CD4-positive, alpha-beta T cell treated with Interleukin-2 at 100 ng/mL for 4 hours (primary cell): ENCODE measurements around the gene TET3.
A peak's percentile ranks its signal among the peaks of the same experiment; 100 is the strongest.

Source experiments
- DNase-seq: peaks from one replicate; pipeline ENCODE4 v3.0.0-alpha.2; 2020; ENCODE audit warnings: low spot score

TET3 gene

DNA sequence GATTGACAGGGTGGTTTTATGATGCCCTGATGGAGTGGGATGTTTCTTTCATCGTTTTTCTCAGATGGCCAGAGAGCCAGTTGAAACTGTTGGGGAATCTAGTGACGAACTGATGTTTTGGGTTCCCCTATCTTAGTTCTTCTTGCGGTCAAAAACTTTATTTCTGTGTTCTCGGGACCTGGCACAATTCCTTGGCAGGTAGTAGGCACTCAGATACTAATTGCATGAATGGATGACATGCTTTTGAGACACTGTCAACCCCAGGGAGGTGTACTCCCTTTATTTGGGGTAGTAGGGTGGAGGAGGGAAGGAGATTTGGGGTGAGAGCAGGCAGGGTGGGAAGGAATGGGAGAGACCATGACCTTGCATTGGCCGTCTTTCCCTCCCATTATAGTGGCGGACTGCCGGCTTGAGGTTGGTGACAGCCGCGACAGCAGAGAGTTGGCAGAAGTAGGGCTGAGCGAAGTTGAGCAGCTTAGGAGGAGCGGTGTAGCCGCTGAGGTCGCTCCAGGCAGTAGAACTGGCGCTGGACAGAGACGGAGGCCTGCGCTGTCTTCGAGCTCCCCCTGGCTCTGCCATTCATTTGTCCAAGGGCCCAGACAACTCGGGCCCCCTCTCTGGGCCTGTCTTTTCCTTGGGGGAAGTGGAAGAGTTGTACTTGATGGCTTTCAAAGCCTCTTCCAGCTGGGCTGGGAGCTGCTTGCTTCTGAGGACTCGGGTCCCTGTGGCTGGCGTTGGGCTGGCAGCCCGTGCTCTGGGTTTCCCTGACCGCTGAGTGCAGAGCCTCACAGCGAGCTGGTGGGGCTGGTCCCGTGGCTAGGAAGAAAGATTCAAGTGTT, 2.6 kb downstream of the TET3 start:
- peak; percentile 42 for DNase-seq

DNA sequence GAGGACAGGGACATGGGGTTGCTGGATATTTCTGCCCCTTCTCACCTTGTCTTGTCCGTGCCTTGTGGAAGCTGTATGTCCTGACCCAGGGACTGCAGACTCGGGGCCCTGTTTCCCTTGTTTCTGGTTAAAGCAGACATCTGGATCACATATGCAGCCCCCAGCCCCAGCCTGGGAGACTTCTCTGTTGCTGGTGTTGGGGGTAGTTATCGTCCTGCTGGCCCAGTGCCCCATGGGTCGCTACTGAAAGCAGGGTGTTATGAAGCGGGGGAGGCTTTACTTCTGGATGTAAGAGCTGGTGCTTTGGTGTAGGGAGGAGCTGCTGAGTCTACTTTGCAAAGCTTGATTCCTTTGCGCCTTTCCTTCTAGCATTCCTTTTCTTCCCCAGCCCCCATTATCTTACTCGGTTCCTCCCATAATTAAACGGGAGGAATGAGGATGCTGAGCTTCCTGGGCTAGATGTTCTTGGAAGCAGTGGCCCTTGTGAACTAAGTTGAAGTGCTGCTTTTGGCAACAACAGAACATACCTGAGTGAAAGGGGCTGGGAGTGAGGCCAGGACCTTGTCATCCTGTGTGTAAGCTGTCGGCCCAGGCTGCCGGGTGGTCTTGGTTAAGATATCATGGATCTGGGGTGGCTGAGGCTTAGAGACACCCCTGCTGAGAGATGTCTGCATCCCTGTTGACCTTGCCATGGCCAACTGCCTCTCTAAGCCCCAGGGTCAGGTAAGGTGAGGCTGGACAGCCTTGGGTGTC, 3.4 kb downstream of the TET3 start:
- no peak for DNase-seq

DNA sequence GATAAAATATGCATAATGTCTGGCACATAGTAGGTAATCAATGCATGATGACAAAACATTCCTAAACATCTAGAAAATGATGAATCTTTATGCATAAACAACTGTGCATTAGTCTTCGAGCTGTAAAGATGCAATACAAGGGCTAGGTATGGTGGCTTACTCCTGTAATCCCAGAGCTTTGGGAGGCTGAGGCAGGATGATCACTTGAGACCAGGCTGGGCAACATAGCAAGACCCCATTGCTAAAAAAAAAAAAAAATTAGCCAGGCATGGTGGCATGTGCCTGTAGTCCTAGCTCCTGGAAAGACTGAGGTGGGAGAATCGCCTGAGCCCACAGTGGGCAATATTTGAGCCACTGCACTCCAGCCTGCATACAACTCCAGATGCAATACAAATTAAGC, 5.3 kb downstream of the TET3 start:
- no peak for DNase-seq

DNA sequence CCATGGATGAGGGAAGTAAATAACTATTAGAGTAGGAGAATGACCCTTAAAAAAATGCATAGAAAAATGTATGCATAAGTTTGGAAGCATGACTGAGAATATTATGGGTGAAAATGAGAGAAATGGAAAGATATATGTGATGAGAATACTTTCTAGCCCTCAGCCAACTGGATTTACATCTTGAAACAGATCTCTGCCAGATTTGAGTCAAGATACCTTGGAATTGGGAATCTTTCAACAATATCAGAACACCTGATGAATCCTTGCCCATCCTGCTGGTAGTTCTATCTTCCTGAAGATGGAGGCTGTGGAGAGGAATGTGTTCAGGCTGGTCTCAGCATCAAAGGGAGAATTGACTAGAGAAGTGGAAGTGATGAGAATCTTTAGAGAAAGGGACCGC, 5.8 kb downstream of the TET3 start:
- DNase-seq, result no peak

DNA sequence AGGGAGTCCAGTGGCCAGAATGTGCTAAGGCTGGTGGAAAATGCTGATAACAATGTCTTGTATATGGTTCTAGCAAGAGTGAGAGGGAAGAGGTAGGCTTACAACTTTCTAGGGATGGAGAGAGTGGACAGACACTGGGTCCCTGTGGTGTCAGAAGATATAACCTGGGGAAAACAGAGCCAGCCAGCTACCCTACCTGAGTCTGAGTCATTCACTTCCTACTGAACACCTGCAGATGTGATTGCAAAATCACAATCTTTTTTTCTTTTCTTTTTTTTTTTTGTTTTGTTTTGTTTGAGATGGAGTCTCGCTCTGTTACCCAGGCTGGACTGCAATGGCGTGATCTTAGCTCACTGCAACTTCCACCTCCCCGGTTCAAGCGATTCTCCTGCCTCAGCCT, 7.3 kb downstream of the TET3 start:
- no peak for DNase-seq

DNA sequence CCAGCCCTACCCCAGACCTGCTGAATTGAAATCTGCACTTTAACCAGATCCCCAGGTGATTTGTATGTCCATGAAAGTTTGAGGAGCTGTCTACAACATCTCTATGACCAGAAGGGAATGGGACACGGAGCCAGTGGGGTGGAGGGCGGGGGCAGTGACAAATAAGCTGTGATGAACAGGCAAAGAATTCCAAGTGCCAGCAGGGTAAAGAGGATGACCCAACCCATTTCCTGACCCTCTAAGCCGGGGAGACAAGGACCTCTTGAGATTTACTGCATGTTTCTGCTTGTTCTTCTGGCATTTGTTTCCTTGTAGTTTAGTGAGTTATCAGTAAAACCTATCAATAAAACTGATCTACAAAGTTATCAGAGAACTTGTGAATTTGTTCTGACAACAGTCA, 8.7 kb downstream of the TET3 start:
- no peak for DNase-seq

DNA sequence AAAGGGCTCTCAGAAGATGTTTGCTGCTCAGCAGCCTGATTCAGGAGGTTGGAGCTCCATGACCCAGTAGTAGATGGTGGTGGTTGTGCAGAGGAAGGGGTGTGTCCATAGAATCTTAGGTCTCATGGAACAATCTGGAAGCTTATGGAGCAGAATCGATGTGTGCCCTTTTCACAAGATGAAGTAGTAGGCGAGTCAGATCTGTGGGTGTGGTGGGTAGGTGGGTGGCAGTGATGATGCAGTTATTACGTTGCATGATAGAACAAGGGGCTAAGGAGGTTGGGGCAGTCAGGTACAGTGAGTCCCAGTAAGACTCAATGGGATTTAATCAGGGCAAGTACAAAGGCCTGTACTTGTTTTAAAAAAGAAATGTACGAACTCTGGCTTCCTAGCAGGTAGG, 9.1 kb downstream of the TET3 start:
- DNase-seq, result no peak

DNA sequence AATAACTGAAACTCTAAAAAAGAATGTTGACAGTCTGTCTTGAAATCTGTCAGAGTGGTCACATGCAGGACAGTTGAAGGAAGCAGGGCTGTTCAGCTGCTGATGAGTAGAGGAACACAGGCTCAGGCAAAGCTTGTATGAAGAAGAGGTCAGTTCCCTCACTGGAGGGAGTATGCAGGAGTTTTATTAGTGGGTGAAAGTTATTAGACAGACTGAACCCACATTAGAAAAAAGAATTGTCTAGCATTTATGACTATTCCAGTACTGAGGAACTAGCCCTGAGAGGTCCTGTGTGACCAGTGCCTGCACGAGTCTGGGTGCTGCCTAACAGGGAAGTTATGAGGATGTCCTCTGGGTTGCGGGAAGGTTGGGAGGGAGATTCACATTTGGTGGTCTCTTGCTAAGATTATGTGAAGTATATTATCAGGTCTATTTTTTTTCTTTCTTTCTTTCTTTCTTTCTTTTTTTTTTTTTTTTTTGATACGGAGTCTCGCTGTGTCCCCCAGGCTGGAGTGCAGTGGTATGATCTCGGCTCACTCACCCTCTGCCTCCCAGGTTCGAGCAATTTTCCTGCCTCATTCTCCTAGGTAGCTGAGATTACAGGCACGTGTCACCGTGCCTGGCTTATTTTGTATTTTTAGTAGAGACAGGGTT, 9.6 kb downstream of the TET3 start:
- no peak for DNase-seq

DNA sequence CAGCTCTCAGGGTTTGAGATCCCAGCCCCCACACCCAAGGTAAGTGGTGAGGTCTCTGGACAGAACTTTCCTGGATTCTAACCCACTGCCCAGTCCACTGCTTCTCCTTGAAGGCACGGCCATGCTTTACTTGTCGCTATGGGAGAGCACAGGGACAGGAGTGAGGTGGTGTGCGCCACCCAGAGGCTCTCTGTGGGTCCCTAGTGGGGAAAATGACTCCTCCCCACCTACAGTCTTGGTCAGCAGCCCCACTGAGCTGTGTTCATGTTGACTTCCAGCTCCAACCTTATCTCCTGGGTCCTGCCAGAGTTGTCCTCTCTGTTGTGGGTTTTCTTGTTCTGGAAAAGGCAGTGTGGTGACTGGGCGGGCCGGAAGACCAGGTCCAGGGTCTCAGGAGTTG, 11.1 kb downstream of the TET3 start:
- DNase-seq, result no peak

DNA sequence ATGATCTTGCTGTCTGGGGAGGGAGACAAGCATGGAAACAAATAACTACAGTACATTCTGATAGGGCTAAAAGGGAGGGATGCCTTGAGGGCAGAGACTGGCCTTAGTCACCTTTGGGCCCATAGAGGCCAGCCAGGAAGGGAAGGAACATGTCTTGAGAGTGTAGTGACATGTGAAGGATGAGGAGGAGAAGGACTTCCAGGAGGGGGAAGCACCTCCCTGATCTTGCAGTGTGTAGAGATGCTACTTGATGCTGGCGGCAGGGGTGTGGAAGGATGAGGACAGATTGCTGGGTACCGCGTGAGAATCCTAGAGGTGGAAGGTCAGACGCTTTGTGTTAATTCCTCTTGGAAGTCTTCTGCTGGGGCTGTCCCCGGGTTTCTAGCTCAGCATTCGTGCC, 13.1 kb downstream of the TET3 start:
- no peak for DNase-seq

DNA sequence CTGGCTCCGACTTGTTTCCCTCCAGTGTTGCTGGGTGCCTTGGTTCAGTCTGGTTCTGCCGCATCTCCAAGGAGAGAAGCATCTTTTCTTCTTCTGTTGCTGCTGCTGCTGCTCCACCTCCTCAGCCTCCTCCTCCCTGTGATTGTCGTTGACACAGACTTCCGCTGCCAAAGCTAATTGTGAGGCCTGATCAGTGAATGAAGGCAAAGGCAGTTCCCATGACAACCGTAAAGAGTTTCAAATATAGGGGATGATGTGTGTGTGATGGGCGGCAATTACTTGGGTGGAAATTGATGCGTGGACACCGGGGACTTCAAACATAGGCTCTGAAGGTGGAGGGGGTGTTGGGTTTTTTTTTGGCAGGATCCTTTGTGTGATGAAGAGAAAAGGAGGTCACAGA, 13.7 kb downstream of the TET3 start:
- DNase-seq, result peak; percentile 65

DNA sequence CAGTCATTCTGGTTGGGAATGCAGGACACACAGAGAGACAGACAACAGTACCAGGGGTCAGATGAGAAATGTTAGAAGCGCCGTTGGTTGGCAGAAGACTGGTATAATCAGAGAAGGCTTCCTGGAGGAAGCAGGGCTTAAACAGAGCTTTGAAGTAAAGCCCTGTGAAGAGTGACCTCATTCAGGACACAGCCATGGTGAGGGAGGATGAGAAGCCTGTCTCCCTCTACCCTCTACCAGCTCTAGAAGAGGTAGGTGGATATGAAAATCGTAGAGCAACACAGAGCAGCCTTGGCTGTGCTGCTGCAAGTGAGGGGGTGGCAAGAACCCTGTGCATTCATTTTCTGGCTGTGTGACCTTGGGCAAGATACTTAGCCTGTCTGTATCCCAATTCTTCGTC, 14.2 kb downstream of the TET3 start:
- no peak for DNase-seq

DNA sequence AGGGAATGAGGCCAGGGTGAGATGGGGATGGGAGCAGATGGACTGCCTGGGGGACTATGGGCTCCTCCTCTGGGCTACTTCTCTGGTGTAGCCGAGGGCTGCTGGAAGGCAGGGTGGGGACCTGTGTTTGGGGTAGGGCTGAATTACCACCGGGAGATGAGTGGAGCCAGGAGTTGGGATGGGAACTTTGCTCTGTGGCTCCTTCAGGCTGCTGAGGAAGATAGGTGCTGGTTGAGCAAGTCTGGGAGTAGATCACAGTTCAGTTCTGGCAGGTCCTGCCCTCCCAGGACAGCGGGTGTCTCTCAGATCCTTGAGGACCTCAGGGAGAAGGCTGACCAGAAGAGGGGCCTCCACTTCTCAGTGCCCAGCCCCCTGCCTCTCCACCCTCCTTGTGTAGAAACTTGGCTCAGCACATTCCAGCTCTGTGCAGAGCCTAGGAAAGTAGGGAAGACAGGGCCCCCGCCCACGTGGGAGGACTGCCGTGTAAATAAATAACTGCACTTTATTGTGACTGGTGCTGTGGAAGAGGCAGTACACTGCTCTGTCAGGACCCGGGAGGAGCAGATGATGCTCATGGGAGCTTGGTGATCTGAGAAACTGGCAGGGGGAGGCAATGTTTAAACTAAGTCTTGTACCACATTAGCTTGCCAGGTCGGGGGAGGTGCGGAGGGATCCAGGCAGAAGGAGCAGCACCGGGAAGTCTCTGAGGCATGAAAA, 15.3 kb downstream of the TET3 start:
- DNase-seq, result no peak

DNA sequence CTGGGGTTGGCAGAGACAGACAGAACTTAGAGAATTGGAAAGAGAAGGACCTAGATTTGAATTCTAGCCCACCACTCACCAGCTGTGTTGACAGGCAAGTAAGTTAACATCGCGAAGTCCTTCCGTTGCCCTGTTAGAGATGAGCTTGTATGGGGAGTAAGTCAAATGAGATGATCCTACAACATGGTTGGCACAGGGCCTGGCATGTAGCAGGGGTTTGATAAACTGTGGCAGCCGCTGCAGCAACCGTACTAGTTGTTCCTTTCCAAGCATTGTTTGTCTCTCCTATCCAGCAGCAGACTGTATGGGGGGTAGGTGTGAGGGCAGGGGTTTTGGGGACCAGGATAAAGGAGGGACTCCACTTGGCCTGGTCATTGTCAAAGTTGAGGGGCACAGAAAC, 16.0 kb downstream of the TET3 start:
- DNase-seq, result no peak

DNA sequence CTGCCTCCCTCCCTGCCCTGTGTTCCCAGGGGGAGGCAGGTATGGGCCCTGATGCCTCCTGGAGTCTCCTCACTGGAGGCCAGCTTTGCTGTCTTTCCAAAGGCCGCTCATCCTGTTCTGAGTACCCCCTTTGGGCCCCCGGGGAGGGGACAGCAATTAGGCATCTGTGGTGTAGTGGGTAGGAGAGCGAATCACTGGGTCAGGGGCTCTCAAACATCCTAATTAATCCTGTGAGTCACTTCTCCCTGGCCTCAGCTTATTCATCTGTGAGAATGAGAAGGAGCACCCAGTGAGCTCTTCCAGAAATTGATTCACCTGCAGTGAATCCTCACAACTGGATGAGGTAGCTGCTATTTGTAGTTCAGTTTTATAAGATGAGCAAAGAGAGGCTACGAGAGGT, 16.4 kb downstream of the TET3 start:
- no peak for DNase-seq

DNA sequence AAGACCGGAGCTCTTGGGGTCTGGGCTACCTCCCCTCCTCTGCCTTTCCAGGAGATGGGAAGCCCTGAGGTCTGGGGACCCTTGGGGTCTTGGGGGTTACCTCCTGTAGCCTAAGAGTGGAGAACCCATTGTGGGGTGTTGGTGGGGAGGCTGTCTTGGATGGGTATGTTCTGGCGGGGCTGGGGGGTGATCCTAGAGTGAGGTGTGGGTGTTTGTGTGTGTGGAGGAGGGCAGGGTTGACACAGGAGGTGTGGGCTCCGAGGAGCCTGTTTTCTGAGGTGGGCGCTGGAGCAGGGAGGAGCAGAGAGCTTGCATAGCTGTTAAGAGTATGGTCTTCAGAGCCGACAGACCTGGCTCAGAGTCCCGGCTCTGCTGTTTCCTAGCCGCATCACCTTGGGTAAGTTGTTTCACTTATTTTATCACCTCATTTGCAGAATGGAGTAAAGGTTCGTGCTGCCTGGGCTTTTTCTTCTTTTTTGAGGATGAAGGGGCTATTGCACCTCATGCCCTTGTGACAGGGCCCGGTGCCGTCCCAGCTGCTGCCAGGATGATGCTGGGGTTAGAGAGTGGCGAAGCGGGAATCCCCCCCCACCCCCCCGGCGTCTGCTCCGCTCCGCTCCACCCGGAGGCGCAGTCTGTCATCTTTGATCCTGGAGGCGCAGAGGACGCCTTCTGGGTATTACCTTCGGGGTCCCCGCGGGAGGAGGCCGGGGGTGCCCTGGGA, 17.2 kb downstream of the TET3 start:
- DNase-seq, result no peak

DNA sequence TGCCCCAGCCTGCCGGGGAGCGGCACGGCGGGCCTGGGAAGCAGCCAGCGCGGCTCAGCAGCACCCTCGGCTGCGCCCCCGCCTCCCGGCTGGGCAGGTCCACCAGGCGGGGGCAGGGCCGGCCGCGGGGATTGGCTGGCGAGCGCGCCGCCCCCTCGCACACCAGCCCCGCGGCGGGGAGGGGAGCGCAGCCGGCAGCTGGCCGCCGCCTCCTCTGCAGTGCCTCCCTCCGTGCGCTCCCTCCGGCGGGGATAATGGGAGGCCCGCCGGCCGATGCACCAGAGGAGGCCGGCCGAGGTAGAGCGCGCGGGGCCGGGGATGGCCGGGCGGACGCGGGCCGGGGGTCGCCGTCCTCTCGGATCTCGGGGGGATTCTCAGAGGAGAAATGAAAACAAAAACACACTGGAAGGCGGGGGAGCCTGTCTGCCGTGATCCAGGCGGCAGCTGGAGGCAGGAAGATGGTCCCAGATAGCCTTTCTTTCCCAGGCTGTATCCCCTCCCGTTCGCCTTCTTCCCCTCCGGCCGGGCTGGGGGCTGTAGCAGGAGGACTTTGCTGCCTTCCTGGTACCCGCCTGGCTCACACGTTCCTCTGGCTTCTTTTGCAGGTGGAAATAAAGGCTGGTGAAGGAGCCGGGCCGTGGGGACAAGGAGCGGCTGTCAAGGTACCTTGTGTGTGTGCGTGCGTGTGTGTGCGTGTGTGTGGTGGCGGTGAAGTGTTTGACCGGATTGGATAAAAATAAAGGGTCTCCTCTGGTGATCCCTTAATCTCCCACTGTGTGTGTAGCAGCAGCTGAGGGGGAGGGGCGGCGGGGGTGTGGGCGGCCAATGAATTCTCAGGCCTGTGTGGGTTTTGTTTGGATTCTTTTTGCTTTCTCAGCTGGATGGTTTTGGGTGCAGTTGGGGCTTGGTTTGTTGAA, 18.1 kb downstream of the TET3 start:
- DNase-seq, result peak; percentile 74

DNA sequence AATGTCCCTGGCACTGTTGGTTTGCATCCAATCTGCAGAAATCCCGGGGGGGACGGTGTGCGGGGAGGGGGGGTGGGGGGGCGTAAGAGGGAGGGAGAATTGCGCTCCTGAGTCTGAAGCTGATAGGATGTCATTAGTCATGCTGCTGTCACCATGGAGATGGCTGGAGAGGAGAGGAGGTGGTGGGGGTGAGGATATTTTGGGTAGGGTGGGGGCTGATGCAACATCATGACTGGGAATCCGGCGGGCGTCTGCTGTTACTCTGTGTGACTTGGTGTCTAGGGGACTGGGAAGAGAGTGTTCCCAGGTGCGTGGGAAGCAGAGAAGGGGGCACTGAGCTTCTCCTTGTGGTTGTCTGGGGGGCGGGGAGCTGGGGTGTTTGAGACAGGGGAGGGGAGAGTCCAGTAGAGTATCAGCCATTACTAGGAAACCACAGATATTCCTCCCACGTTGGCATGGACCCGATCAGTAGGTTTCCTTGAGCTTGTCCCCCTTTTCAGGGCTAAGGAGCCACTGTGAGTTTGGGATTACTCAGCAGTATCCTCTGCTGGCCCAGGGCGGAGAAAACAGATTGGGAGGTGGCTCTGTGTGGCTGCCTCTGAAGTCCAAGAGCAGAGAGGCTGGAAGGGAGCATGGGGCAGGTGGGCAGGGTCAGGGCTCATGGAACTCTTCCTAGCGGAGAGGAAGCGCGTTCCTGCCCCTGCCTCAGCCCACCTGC, 18.9 kb downstream of the TET3 start:
- no peak for DNase-seq

DNA sequence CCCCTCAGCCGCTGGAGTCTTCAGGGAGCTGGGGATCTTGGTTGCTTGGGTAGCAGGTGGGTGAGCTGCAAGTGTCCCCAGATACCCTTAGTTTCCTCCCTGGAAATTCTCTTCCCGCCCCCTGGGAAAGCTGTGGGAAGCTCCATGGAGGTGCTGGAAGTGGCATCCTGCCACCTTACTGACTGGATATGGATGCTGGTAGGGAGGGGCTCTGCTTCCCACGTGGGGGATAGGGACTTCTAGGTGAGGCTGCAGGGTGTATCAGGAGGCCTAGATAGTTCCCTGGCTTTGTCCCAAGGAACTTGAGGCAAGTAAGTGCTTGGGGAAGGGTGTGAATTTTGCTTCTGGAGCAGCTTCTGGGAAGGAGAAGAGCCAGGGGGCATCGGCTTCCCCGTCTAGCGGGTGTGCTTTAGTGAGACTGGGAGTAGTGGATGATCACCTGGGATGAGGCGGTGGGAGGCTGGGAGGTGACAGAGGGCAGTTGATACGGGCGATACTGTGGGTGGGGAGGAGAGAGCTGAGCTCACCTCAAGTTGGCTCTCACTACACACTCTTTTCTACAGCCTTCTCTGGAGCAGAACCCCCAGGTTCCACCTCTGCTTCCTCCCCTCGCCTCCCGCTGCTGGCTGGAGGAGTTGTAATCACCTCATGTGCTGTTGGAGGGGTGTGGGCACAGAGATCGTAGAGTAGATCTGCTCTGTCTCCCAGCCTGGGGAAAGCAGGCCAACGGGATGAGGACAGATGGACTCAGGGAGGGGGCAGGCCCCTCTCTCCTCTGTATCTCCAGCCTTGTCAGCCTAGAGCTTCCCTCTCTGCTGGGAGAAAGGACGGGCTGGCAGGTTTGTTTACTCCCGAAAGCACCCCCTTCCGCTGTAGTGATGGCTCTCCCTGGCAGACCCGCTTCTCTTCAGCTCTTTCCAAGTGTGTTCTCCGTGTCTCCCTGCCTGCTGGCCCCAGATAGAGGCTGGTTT, 19.8 kb downstream of the TET3 start:
- no peak for DNase-seq
